Gastroesophageal sphincter (tissue), 3 donors: ENCODE measurements around the gene FAT1.

Source experiments
- EP300 ChIP-seq: sonication (generic); formaldehyde crosslinking; IDR thresholded peaks from one replicate; pipeline ENCODE4 v1.6.1; 2017; ENCODE audit warnings: antibody characterized with exemption, mild to moderate bottlenecking
- POLR2A ChIP-seq, 2 donors: fragments of 450-650 bp; IDR thresholded peaks; one replicate each; pipeline ENCODE4 v1.6.1; 2017; ENCODE audit warnings: antibody characterized with exemption in 2 of 2, mild to moderate bottlenecking in 2 of 2, moderate library complexity in 1 of 2
- POLR2AphosphoS5 ChIP-seq: sonication (generic); formaldehyde crosslinking; IDR thresholded peaks from one replicate; pipeline ENCODE4 v1.6.1; 2017; ENCODE audit warnings: antibody characterized with exemption
- TF ChIP-seq, protein P1 (sequence below), 4 experiments: fragments of 200-600 bp in 2 of 4; fragments of 450-650 bp in 2 of 4; sonication (generic) in 1 of 4; IDR thresholded peaks; one replicate each; pipeline ENCODE4 v1.5.1; 2017 to 2019; ENCODE audit warnings: antibody characterized with exemption in 4 of 4, mild to moderate bottlenecking in 2 of 4, moderate library complexity in 2 of 4

DNA sequence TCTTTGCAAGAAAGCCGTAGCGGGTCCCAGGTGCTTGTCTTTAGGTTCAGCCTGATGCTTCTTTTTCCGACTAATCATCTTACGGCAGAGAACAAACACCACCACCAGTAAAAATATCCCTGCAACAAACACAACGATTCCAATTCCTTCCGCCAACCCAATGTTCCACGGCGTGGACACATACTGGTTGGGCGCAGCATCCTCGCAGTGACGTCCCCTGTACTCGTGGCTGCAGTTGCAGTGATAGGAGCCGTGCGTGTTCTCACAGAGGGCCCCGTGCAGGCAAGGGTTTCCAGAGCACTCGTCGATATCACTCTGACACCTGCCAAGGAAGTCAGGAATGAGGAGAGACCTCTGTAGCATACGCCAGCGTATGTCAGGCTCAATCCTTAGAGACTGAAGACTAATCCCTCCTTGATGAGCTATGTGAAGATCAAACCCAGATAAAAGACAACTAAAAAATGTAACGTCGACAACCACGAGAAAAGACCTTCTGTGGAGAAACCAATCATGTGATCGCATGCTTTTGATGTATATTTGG is 126.7 kb downstream of the FAT1 start:
- TF ChIP-seq, protein P1, sequence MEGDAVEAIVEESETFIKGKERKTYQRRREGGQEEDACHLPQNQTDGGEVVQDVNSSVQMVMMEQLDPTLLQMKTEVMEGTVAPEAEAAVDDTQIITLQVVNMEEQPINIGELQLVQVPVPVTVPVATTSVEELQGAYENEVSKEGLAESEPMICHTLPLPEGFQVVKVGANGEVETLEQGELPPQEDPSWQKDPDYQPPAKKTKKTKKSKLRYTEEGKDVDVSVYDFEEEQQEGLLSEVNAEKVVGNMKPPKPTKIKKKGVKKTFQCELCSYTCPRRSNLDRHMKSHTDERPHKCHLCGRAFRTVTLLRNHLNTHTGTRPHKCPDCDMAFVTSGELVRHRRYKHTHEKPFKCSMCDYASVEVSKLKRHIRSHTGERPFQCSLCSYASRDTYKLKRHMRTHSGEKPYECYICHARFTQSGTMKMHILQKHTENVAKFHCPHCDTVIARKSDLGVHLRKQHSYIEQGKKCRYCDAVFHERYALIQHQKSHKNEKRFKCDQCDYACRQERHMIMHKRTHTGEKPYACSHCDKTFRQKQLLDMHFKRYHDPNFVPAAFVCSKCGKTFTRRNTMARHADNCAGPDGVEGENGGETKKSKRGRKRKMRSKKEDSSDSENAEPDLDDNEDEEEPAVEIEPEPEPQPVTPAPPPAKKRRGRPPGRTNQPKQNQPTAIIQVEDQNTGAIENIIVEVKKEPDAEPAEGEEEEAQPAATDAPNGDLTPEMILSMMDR (IDR thresholded peaks at IDR 0.05): no peak
- TF ChIP-seq POLR2A (IDR thresholded peaks at IDR 0.05) (no peak), POLR2AphosphoS5 (no peak), EP300 (no peak)
